Dendritic cell treated with granulocyte-macrophage colony-stimulating factor and Interleukin-4, amounts not matched to agents 40 ng/mL and 50 ng/mL, for 4 days (primary cell): ENCODE data around the gene AMY2B.
"Not testable (repeated sequence)": the region's sequence is repeated elsewhere in the genome, so short reads cannot be mapped to it uniquely, and the experiment has no call there.

Experiments used
- H3K27ac Mint-ChIP-seq: one replicate; pipeline ENCODE4 v1.8.0; 2022; ENCODE audit warnings: mild to moderate bottlenecking, mixed read lengths
- H3K27me3 Mint-ChIP-seq: one replicate; pipeline ENCODE4 v1.8.0; 2022; ENCODE audit warnings: mild to moderate bottlenecking, mixed read lengths
- H3K36me3 Mint-ChIP-seq: one replicate; pipeline ENCODE4 v1.8.0; 2022; ENCODE audit warnings: low read depth, mixed read lengths
- H3K4me1 Mint-ChIP-seq: one replicate; pipeline ENCODE4 v1.8.0; 2022; ENCODE audit warnings: low read depth, mixed read lengths
- H3K4me3 Mint-ChIP-seq: one replicate; pipeline ENCODE4 v1.8.0; 2022; ENCODE audit warnings: mild to moderate bottlenecking, moderate library complexity, mixed read lengths
- H3K9me3 Mint-ChIP-seq: one replicate; pipeline ENCODE4 v1.8.0; 2022; ENCODE audit warnings: mixed read lengths
- intact Hi-C: fragments of 100-400 bp; cut with micrococcal nuclease; formaldehyde crosslinking; loops from one replicate; pipeline ENCODE4 v1.15.0; 2022

The AMY2B gene

GRCh38 chr1:103571289-103571688 lies at the start of gene AMY2B:
Gene AMY2B, plus strand, starts transcription at chr1:103571589. Its CDS starts 14 bp downstream, at chr1:103571603.
- H3K9me3 Mint-ChIP-seq, H3K27ac Mint-ChIP-seq, H3K4me1 Mint-ChIP-seq, intact Hi-C loops, H3K27me3 Mint-ChIP-seq, H3K4me3 Mint-ChIP-seq: not testable (repeated sequence)
- H3K36me3 Mint-ChIP-seq: peaks cover 14% of the 10 kb centered on the region

GRCh38 chr1:103523346-103523745 lies 48.0 kb upstream of the AMY2B start:
- no peaks in the 10 kb centered on the region for H3K9me3 Mint-ChIP-seq
- intact Hi-C loops: no loop called here
- peaks cover 28% of the 10 kb centered on the region for H3K4me1 Mint-ChIP-seq
- H3K36me3 Mint-ChIP-seq: peaks cover 15% of the 10 kb centered on the region
- H3K27me3 Mint-ChIP-seq: no peaks in the 10 kb centered on the region
- H3K27ac Mint-ChIP-seq: no peak overlapping the region
- no peak overlapping the region for H3K4me3 Mint-ChIP-seq

- H3K36me3 Mint-ChIP-seq: peaks cover 34% of the 10 kb centered on the region
- H3K27me3 Mint-ChIP-seq: no peaks in the 10 kb centered on the region
- H3K9me3 Mint-ChIP-seq: no peaks in the 10 kb centered on the region
- H3K4me3 Mint-ChIP-seq: peak overlapping the region; percentile 49
- intact Hi-C loops: no loop called here
- H3K27ac Mint-ChIP-seq: peak overlapping the region; percentile 100
- H3K4me1 Mint-ChIP-seq: peaks cover 45% of the 10 kb centered on the region
Observed at GRCh38 chr1:103525114-103525606, 46.2 kb upstream of the AMY2B start.

DNA sequence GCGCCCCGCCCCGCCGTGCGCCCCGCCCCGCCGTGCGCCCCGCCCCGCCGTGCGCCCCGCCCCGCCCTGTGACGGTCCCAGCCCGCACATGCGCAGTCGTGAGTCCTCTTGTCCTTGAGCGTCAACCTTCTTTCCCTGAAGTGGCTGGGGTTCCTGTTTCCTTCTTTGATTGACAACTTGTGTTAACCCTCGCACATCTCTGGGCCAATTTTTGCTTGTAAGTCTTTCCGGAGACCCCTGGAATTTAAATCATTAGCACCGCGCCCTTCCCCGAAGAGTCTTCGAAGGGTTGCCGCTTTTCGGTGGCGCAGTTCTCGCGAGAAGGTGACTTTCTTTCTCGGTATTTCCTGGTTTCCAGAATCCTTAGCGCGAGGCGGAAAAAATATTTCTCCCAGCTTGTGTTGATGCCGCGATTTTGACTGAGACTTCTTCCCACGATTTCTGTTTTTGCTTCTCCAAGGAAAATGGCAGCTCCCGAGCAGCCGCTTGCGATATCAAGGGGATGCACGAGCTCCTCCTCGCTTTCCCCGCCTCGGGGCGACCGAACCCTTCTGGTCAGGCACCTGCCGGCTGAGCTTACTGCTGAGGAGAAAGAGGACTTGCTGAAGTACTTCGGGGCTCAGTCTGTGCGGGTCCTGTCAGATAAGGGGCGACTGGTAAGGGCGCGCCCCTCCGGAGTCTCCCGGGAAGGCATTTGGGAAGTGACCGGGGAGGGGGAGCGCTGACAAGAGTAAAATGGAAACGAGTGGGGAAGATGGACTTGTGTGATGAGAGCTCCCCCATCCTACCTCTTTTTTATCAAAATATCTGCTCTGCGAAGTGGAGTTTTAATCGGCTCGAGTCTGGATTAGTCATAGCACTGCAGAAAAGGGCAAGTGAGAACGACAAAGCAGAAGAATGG lies 45.5 kb upstream of the AMY2B start, which contains the start of gene RNPC3:
RNPC3 (plus strand) TSS at position 93 of the 901 bp plus-strand sequence; CDS start at position 465, 372 bp downstream.
- Mint-ChIP-seq H3K36me3 (peaks cover 40% of the 10 kb centered on the region), H3K9me3 (no peaks in the 10 kb centered on the region), H3K4me3 (peak within 1 kb of the TSS; percentile 99), H3K4me1 (peaks cover 51% of the 10 kb centered on the region), H3K27ac (peak within 1 kb of the TSS; percentile 100), H3K27me3 (no peaks in the 10 kb centered on the region)
- intact Hi-C loops: no loop called here

DNA sequence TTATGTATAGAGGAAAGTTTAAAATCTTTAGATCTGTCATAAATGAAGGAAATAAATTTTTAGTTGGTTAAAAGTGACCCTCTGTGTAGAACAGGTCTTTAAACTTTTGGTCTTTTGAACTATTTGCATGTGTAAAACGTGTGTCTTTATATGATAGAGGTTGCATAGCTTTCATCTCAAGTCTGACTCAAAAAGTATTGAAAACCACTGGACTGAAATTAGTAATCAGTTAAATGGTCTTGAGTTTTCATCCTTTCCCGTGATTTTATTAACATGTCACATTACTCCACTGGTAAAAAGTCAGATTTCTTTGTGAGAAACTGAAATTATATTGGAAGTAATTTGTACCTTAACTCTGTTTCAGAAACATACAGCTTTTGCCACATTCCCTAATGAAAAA lies 44.1 kb upstream of the AMY2B start:
- Mint-ChIP-seq H3K4me1 (peaks cover 63% of the 10 kb centered on the region), H3K27ac (no peak overlapping the region), H3K27me3 (no peaks in the 10 kb centered on the region), H3K36me3 (peaks cover 54% of the 10 kb centered on the region), H3K9me3 (no peaks in the 10 kb centered on the region), H3K4me3 (peak overlapping the region; percentile 49)
- intact Hi-C loops: no loop called here

DNA sequence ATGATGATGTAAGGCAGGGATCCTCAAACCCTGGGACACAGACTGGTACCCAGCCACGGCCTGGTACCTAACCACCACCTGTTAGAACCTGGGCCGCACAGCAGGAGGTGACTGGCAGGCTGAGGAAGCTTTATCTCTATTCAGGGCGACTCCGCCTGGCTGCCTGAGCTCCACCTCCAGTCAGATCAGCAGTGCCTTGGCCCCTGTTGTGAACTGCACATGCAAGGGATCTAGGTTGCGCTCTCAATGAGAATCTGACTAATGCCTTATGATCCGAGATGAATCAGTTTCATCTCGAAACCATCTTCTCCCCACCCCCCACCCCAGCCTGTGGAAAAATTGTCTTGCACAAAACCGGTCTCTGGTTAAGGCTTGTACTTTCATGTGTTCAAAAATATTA lies 41.6 kb upstream of the AMY2B start:
- intact Hi-C loops: no loop called here
- Mint-ChIP-seq H3K4me3 (no peak overlapping the region), H3K27me3 (no peaks in the 10 kb centered on the region), H3K4me1 (peaks cover 69% of the 10 kb centered on the region), H3K9me3 (no peaks in the 10 kb centered on the region), H3K36me3 (peaks cover 72% of the 10 kb centered on the region), H3K27ac (no peak overlapping the region)

- Mint-ChIP-seq H3K27ac (no peak overlapping the region), H3K4me3 (no peak overlapping the region), H3K9me3 (no peaks in the 10 kb centered on the region), H3K36me3 (peaks cover 75% of the 10 kb centered on the region), H3K27me3 (no peaks in the 10 kb centered on the region), H3K4me1 (peaks cover 6% of the 10 kb centered on the region)
- intact Hi-C loops: no loop called here
Observed at GRCh38 chr1:103538226-103538625, 33.2 kb upstream of the AMY2B start.

DNA sequence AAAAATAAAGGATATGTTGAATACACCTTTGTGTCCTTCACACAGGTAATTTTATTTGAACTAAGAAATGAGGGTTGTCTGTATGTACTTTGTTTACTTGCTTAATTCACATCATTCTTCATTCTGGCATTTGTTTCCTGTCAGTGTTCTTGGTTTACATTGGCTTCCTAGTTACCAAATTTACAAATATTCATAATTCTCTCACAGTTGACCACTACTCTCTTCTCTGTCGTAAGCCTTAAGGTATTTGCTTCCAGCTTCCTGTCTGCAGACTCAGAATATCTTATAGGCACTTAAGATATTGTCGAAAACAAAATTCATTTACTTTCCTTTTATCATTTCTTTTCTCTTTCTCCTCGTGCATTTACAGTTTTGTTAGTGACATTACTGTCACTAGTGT lies 30.0 kb upstream of the AMY2B start:
- intact Hi-C loops: no loop called here
- no peaks in the 10 kb centered on the region for H3K27me3 Mint-ChIP-seq
- H3K4me3 Mint-ChIP-seq: no peak overlapping the region
- H3K9me3 Mint-ChIP-seq: no peaks in the 10 kb centered on the region
- H3K27ac Mint-ChIP-seq: no peak overlapping the region
- peaks cover 84% of the 10 kb centered on the region for H3K36me3 Mint-ChIP-seq
- H3K4me1 Mint-ChIP-seq: no peaks in the 10 kb centered on the region

GRCh38 chr1:103546496-103546895 lies 24.9 kb upstream of the AMY2B start:
- Mint-ChIP-seq H3K27me3 (no peaks in the 10 kb centered on the region), H3K4me1 (no peaks in the 10 kb centered on the region), H3K36me3 (peaks cover 78% of the 10 kb centered on the region), H3K27ac (no peak overlapping the region), H3K9me3 (no peaks in the 10 kb centered on the region), H3K4me3 (no peak overlapping the region)
- intact Hi-C loops: no loop called here

DNA sequence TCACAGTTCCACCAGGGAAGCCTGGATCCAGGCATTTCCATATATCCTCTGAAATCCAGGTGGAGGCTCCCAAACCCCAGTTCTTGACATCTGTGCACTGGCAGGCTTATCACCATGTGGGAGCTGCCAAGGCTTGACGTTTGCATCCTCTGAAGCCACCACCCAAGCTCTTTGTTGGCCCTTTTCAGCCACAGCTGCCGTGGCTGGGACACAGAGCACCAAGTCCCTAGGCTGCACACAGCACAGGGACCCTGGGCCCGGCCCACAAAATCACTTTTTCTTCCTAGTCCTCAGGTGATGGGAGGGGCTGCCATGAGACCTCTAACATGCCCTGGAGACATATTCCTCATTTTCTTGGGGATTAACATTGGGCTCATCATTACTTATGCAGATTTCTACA lies 23.5 kb upstream of the AMY2B start:
- Mint-ChIP-seq H3K9me3 (no peaks in the 10 kb centered on the region), H3K27me3 (no peaks in the 10 kb centered on the region), H3K36me3 (peaks cover 82% of the 10 kb centered on the region), H3K27ac (no peak overlapping the region), H3K4me1 (no peaks in the 10 kb centered on the region), H3K4me3 (no peak overlapping the region)
- intact Hi-C loops: no loop called here

- H3K36me3 Mint-ChIP-seq: peaks cover 20% of the 10 kb centered on the region
- no peaks in the 10 kb centered on the region for H3K27me3 Mint-ChIP-seq
- H3K27ac Mint-ChIP-seq: no peak overlapping the region
- H3K9me3 Mint-ChIP-seq: peaks cover 9% of the 10 kb centered on the region
- no peak overlapping the region for H3K4me3 Mint-ChIP-seq
- H3K4me1 Mint-ChIP-seq: peaks cover 6% of the 10 kb centered on the region
- intact Hi-C loops: no loop called here
Observed at GRCh38 chr1:103560427-103560826, 11.0 kb upstream of the AMY2B start.

- H3K4me3 Mint-ChIP-seq, intact Hi-C loops, H3K9me3 Mint-ChIP-seq, H3K4me1 Mint-ChIP-seq, H3K27me3 Mint-ChIP-seq: not testable (repeated sequence)
- peaks cover 13% of the 10 kb centered on the region for H3K36me3 Mint-ChIP-seq
- H3K27ac Mint-ChIP-seq: peak overlapping the region; percentile 65
Observed at GRCh38 chr1:103561124-103561523, 10.3 kb upstream of the AMY2B start.

- no peaks in the 10 kb centered on the region for H3K27me3 Mint-ChIP-seq
- peaks cover 6% of the 10 kb centered on the region for H3K4me1 Mint-ChIP-seq
- H3K9me3 Mint-ChIP-seq: peaks cover 9% of the 10 kb centered on the region
- H3K36me3 Mint-ChIP-seq: peaks cover 6% of the 10 kb centered on the region
- peak overlapping the region; percentile 65 for H3K27ac Mint-ChIP-seq
- H3K4me3 Mint-ChIP-seq: peak overlapping the region; percentile 2
- intact Hi-C loops: no loop called here
Observed at GRCh38 chr1:103561643-103562395, 9.6 kb upstream of the AMY2B start.

DNA sequence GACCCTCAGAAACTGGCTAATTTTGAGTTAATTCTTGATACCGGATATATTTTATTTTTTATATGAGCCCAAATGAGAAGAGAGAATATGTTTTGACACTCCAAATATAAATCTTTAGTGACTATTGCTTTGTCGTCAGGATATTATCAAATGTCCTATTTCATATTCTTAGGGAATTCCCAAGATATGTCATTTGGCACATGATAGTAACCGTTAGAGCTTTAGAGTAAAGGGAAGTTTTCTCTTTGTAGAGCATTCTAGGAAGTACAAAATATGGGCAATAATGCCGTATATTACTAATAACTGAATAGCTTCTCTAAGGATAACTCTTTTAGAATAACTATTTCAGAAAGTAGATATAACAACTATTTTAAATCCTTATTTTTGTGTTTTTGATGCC lies 8.3 kb upstream of the AMY2B start:
- Mint-ChIP-seq H3K27ac (no peak overlapping the region), H3K27me3 (no peaks in the 10 kb centered on the region), H3K9me3 (peaks cover 9% of the 10 kb centered on the region), H3K4me3 (no peak overlapping the region), H3K36me3 (peaks cover 4% of the 10 kb centered on the region), H3K4me1 (peaks cover 12% of the 10 kb centered on the region)
- intact Hi-C loops: no loop called here
